Colon (tissue), 2 donors: ENCODE measurements around the gene ATF6.
"Not testable (repeated sequence)": the region's sequence is repeated elsewhere in the genome, so short reads cannot be mapped to it uniquely, and the experiment has no call there.

Source experiments
- FAIRE-seq: peaks from 2 replicates; lab custom pipeline; 2012; peaks lifted over from hg19 to GRCh38; lab: Jason Lieb, UNC
- donor health status: control.
- donor health status: control.

Gene ATF6

DNA sequence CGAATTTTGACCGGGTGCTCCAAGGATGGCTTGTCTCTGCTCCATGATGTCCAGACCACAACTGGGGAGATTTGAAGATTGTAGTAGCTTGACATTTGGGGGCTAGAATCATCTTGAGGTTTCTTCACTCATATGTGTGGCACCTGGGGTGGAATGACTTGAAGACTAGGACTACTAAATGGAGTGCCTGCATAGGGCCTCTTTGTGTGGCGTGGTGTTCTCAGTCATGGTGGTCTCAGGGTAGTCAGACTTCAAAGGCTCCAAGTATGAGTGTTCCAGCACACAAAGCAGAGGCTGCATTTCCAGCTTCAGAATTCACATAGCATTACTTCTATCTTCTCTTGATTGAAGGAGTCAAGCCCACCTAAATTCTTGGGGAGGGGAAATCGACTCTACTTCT lies 16.8 kb downstream of the ATF6 start:
- FAIRE-seq: no peak

DNA sequence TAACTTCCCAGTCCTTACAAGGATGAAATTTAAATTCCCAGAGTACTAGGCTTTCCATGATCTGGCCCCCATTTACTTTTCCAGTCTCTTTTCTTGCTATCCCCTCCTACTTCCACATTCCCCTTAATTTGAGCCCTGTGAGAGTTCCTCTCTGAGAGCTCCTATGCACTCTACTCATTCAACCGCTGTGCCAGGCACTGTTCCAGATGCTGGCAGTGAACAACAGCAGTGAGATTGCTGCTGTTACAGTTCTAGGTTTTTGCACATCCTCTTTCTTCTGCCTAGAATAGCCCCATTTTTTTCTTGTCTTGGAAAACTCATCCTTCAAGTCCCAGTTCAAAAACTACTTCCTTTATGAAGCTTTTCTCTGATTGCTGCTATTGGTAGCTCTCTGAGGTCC lies 18.8 kb downstream of the ATF6 start:
- no peak for FAIRE-seq

DNA sequence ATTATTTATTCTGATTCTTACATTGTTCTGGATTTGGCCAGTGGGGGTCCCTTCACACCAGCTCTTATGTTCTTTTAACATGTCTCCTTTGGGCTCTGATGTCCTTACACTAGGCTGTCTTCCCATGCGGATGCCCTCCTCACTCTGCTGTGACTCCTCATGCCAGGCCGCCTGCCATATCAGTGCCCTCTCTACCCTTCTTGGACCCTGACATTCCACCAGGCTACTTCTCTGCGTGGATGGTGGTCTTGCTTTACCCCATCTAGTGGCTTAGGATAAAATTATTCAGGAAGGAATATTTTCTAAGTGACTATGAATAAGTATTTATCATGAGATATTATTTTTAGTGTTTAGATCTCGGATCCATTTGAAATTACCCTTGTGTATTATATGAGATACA lies 21.2 kb downstream of the ATF6 start:
- FAIRE-seq: no peak

DNA sequence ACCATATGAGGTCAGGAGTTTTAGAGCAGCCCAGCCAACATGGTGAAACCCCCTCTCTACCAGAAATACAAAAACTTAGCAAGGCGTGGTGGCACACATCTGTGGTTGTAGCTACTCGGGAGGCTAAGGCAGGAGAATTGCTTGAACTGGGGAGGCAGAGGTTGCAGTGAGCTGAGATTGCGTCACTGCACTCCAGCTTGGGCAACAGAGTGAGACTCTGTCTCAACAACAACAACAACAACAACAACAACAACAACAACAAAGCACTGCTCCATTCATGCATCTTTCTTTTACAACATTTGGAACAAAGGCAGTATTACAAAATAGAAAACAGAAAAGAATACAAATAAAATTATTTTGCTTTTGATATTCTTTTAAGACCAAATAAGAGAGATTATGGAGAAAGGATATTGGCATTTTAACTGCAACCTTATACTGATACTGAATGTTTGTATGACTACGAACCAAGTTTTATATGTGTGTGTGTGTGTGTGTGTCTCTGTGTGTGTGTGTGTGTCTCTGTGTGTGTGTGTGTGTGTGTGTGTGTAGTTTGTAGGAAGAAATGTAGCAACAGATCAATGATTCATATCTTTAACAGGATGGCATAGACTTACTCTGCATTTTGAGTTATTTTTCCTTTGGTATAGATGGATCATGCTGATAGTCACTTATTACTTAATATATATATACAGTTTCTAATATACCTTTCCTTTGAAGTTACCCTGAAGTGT lies 24.6 kb downstream of the ATF6 start:
- no peak for FAIRE-seq

DNA sequence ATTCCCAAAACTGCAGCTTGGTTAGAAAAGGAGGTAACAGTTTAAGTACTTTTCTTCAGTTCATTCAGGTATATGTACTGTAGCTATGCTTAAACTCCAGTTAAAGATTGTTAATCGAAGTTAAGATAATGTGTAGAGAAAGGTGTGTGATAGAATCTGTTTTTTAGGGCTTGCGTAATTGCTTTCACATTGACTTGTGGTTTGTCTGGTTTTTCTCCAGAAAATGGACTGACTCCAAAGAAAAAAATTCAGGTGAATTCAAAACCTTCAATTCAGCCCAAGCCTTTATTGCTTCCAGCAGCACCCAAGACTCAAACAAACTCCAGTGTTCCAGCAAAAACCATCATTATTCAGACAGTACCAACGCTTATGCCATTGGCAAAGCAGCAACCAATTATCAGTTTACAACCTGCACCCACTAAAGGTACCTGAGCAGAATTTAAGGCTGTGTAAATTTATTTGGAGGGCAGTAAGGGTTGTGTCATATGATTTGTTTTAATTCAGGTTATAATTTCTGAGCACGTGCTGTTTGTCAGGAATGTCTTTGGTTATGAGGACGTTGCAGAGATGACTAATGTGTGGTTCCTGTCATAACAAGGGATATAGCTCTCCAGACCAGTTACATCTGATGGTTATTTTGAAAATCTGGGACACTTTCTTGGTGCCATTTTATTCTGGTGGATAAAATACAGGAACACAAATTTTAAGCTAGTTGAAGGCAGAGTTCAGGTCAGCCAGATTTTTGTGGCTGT lies 26.0 kb downstream of the ATF6 start:
- FAIRE-seq: no peak

DNA sequence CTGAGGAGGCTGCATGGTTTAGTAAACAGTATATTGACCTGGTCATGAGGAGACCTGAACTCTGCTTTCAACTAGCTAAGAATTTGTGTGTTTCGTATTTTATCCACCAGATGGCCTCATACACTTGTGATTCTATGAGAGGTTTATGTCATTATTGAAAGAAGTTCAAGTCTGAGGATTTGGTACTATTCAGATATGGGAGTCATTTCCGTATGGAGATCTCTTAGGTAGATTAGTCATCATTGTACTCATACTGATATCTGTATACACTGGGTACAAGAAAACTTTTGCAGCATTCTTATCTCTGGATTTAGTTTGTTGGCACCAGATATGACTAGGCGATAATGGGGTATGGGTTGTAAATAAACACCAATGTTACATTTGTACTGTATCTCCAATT lies 26.6 kb downstream of the ATF6 start:
- FAIRE-seq: peak; percentile 43

DNA sequence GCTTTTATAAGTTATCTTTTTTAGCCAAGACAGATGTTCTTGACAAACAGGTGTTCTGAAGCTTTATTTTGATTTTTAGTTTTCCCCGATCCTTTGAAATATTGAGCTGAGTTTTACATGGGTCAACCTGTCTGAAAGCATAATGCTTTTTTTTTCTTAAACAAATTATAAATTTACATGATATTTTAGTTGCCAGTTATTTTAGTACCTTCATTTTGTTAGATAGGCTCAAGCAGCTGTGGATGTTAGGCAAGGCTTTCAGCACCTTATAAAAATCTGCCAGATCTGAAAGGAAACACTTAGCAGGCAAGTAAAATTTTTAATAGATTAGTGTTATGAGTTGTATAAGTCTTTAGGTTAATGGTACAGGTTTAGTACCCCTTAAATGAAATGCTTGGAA lies 33.7 kb downstream of the ATF6 start:
- FAIRE-seq: peak; percentile 33

DNA sequence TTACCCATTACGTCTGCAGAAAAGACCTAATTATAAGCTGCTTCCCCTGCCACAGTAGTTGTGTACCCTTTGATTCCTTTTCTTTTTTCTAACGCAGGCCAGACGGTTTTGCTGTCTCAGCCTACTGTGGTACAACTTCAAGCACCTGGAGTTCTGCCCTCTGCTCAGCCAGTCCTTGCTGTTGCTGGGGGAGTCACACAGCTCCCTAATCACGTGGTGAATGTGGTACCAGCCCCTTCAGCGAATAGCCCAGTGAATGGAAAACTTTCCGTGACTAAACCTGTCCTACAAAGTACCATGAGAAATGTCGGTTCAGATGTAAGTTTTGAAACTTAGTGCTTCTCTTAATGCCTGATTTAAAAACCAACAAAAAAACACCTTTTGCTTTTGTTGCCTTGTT lies 35.8 kb downstream of the ATF6 start:
- FAIRE-seq: no peak

DNA sequence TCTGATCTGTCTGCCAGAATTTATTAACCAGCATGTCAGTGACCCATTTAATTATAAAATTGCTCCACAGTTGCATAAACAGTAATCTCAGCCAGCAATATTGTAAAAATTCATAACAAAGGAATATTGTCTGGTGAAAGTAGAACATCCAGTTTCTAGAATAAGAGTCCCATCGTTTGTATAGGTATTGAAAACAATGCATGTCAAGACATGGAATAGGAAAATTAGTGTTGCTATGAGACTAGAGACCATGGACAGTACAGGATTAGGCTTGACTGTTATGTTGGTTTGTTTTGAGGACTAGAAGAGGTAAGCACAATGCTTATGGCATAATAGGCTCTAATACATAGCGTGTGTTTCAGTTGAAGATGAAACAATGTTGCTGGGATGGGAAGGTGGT lies 37.1 kb downstream of the ATF6 start:
- no peak for FAIRE-seq

DNA sequence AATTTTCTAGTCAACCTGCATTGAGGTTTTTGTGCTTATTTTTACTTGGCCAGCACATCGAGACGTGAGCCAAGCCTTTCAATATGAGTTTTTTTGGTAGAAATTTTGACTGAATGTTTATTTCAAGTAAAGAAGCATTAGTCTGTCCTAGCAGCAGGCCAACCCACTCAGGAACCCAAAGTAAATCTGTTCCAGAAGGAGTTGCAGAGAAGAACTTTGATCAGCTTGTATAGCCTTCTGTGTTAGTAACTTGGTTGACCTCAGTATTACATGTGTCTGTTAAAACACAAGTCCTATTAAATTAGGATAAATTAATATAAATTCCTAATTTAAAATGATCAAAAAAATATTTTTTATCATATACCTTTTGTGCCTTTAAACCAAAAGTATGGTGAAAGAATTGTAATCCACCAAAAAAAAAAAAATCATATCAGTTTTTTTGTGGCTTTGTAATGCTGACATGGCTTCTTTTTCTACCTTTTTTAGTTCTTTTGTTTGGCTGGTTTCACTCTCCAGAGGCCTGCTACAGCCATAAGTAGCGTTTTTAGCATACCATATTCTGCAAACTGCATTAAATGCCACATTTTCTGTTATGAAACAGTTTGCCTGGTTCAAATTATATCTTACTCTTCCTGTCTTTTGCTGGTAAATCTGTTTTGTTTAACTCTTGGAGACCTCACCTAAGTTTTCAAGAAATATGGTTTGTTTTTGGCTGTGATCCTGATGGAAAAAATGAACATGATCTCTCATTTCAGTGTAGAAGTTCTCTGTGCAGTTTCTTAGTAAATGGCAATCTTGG lies 39.5 kb downstream of the ATF6 start:
- FAIRE-seq: no peak

DNA sequence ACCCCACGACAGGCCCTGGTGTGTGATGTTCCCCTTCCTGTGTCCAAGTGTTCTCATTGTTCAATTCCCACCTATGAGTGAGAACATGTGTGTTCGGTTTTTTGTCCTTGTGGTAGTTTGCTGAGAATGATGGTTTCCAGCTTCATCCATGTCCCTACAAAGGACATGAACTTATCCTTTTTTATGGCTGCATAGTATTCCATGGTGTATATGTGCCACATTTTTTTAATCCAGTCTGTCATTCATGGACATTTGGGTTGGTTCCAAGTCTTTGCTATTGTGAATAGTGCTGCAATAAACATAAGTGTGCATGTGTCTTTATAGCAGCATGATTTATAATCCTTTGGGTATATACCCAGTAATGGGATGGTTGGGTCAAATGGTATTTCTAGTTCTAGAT lies 43.1 kb downstream of the ATF6 start:
- FAIRE-seq: not testable (repeated sequence)

DNA sequence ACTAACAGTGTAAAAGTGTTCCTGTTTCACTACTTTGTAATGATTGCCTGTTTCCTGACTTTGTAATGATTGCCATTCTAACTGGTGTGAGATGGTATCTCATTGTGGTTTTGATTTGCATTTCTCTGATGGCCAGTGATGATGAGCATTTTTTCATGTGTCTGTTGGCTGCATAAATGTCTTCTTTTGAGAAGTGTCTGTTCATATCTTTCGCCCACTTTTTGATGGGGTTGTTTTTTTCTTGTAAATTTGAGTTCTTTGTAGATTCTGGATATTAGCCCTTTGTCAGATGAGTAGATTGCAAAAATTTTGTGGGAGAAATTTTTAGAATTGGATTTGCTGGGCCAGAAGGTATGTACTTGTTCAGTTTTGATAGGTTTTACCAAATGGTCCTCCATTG lies 43.5 kb downstream of the ATF6 start:
- FAIRE-seq: not testable (repeated sequence)

DNA sequence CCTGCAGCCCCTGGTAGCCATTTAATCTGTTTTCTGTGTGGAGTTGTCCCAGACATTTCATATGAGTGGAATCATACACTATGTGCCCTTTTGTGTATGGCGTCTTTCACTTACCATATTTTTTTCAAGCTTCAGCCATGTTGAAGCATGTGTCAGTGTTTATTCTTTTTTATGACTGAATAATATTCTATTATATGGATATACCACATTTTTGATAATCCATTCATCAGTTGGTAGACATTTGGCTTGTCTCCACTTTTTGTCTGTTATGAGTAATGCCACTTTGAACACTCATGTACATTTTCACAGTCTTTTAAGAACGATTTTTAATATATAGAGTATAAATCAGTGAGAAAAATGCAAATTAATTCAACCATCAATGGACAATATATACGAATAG lies 44.7 kb downstream of the ATF6 start:
- no peak for FAIRE-seq

DNA sequence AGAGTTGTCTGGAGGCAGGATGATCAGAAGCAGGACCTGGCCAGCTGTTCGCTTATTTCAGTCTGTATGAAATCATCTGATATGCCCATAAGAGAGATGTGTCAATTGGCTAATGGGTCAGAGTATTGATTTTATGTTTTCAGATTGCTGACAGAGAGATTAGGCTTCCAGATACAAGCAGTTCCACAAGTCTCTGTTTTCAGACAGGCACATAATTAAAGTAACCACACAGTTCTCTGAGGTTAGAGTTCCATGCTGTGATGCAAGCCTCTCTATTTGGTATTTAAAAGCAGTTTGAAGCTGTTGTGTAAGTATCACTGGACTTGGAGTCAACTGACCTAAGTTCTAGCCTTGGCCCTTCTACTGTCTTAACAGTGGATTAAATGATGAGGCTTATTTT lies 50.1 kb downstream of the ATF6 start:
- no peak for FAIRE-seq

DNA sequence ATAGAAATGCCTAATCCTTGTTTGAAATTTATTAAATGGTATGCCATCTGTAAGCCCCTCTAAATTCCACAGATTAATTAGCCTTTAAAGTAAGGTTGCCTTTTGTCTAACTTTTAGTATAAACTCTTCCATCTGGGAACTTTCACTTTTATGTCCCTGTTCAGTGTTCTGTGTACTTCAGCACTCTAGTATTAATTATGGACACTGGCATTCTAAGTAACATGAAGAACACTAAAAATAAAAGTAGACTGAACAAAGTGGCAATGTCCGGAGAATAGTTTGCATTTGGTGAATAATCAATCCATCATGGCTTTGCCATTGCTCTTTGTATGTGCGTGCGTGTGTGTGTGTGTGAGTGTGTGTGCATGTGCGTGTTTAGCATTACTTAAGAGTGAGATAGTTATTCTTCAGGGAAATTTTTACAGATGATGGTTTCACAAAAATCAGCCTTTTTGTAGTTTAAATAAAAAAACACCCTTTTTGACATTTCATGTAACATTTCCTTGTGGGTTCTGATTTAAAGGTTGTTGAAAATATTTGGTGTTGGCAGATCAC lies 51.1 kb downstream of the ATF6 start:
- FAIRE-seq: no peak

DNA sequence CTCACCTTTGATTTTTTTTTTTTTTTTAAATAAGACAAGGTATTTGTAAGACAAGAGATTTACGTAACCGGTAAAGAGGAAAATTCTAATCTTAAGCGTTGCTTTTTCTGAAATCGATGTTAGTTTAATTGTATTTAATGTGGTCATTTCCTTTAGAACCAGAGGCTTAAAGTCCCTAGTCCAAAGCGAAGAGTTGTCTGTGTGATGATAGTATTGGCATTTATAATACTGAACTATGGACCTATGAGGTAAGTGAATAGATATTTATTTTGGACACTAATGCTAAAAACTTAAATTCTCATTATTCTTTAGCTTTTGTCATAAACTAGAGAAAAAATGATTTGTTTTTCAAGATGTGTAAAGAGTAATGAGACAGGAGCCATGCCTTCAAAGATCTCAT lies 54.8 kb downstream of the ATF6 start:
- no peak for FAIRE-seq

DNA sequence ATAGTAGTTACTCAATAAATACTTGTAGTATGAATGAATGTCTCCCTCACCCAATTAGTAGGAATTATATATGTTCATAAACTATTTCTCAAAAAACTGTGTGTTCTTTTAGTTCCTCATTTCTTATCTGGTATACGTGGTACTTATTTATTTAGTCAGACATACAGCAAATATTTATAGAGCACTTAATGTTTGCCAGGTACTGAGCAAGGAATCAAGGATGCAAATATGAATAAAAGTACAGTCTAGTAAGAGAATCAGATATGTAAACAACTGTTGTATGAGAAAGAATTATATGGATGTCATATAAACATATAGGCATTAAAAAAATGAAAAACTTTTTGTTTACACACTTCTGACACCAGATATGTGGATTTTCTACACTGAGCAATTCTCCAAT lies 58.5 kb downstream of the ATF6 start:
- FAIRE-seq: no peak

DNA sequence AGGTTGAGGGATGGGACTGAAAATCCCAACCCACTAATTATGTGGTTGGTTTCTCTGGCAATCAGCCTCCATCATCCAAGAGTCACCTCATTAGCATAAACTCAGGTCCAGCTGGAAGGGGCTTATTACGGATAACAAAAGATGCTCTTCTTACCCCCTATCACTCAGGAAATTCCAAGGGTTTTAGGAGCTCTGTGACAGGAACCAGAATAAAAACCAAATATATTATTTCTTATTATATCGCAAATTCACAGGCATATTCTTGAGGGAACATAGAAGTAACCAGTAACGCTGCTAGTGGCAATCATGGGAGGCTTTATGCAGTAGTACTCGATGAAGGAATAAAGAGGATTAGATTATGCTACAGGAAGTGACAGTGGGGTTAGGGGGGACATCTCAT lies 59.7 kb downstream of the ATF6 start:
- FAIRE-seq: no peak

DNA sequence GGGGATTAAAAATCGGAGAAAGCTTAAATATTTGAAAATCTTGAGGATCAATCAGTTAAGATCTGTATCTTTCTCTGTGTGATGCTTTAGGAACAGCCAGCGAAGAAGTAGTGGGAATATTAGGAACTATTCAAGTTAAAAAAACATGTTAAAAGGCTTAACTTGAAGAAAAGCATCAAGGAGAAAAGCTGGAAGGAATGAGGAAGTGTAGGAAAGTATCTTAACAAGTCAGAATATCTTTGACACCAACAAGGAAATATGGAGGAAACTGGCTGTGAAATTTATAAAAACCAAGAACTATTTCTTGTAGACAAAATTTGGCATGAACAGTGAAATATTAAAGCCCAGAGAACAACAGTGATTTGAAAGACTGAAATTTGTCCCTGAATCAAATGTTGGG lies 60.4 kb downstream of the ATF6 start:
- no peak for FAIRE-seq

DNA sequence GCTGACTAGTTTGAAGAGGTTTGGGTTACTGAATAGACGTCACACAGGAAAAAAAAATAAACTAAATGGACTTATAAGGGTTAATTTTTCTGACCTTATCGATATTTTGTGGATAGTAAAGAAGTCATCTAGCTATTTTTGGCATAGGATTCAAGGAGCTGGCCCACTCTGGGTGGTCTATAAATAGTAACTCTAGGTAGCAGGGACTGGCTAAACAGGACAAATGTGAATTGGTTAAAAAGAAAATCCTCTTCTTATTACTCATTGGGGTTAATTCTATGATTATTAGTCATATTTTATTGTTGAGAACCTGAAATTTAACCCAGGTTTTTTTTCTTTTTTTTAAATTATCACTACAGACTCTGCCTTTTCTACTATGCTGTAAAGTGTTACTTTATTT lies 61.7 kb downstream of the ATF6 start:
- no peak for FAIRE-seq

DNA sequence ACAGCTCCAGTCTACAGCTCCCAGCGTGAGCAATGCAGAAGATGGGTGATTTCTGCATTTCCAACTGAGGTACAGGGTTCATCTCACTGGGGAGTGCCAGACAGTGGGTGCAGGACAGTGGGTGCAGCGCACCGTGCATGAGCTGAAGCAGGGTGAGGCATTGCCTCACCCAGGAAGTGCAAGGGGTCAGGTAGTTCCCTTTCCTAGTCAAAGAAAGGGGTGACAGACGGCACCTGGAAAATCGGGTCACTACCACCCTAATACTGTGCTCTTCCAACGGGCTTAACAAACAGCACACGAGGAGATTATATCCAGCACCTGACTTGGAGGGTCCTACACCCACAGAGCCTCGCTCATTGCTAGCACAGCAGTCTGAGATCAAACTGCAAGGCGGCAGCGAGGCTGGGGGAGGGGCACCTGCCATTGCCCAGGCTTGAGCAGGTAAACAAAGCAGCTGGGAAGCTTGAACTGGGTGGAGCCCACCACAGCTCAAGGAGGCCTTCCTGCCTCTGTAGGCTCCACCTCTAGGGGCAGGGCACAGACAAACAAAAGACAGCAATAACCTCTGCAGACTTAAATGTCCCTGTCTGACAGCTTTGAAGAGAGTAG lies 66.3 kb downstream of the ATF6 start:
- not testable (repeated sequence) for FAIRE-seq

DNA sequence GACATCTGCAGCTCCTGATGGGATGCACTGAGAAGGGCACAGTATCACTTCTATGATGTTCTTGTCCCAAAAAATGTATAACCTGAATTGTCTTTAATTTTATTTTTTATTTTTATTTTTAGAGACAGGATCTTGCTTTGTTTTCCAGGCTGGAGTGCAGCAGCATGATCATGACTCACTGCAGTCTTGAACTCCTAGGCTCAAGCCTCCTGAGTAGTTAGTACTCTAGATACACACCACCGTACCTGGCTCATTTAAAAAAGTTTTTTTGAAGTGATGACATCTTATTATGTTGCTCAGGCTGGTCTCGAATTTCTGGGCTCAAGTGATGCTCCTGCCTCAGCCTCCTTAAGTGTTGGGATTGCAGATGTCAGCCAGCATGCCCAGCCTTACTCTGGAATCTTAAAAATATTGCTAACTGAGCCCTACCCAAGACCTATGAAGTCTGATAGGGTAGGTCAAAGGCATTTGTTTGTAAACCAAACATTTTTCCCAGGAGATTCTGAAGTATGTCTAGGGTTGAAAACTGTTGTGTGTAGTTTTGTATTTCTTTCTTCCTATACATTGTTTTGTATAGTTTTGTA lies 68.9 kb downstream of the ATF6 start:
- FAIRE-seq: no peak
